Endothelial cell of umbilical vein (primary cell): ENCODE results near the gene PSMC4. TPM values are rescaled to one million over a fixed set of nuclear protein-coding genes. Genes with fewer than 3 reads are reported as not detected.

Experiments
- BruUV-seq: library from RNA; stranded (reverse); fragments of 400-500 nt; replicated peaks from 2 replicates; lab custom pipeline; 2021; lab: Mats Ljungman, UMichigan
- CTCF ChIA-PET: fragments of 300-600, 350-600 bp; sonication (Branson Sonifier 250); formaldehyde crosslinking; loops from one replicate; lab custom pipeline; 2021; ENCODE audit warnings: antibody characterized with exemption, inconsistent platforms; lab: Charles Lee
- POLR2A ChIA-PET: fragments of 300-600, 350-600 bp; sonication (Branson Sonifier 250); formaldehyde crosslinking; loops from one replicate; lab custom pipeline; 2021; ENCODE audit warnings: antibody characterized with exemption, inconsistent platforms; lab: Charles Lee
- DNase-seq: peaks from one replicate; pipeline ENCODE4 v3.0.0-alpha.2; 2011; ENCODE audit warnings: low read depth, low spot score
- FAIRE-seq: peaks from 2 replicates; lab custom pipeline; 2011; peaks lifted over from hg19 to GRCh38; lab: Jason Lieb, UNC
- H2AFZ ChIP-seq: 2 replicates; pipeline ENCODE4 v1.6.0; 2012; ENCODE audit warnings: low read depth, low read length, control low read depth, inconsistent platforms
- H3K27ac ChIP-seq: 2 replicates; pipeline ENCODE4 v1.5.1; 2011; ENCODE audit warnings: low read depth, mild to moderate bottlenecking, control low read depth, low read length, moderate library complexity; ENCODE audit not compliant: insufficient read depth
- H3K27me3 ChIP-seq, 2 experiments: 2 replicates each; pipeline versions ENCODE4 v1.6.0 to v1.6.1; 2011; ENCODE audit warnings: low read length in 2 of 2, mixed read lengths in 1 of 2; ENCODE audit not compliant: control insufficient read depth in 2 of 2, insufficient read depth in 2 of 2
- H3K36me3 ChIP-seq, 2 experiments: 2 replicates in 1 of 2; 3 replicates in 1 of 2; pipeline ENCODE4 v1.5.1; 2011; ENCODE audit warnings: low read length in 2 of 2, mild to moderate bottlenecking in 1 of 2, moderate library complexity in 1 of 2; ENCODE audit not compliant: control insufficient read depth in 2 of 2, insufficient read depth in 2 of 2; ENCODE audit errors: extremely low read depth in 1 of 2
- H3K4me1 ChIP-seq: 3 replicates; pipeline ENCODE4 v1.5.1; 2011; ENCODE audit warnings: mild to moderate bottlenecking, low read length; ENCODE audit not compliant: control insufficient read depth, insufficient read depth; ENCODE audit errors: extremely low read depth
- H3K4me2 ChIP-seq: 2 replicates; pipeline ENCODE4 v1.6.1; 2011; ENCODE audit warnings: low read length, control low read depth, mixed read lengths; ENCODE audit not compliant: insufficient read depth
- H3K4me3 ChIP-seq, 3 experiments: fragments of 200-600 bp in 1 of 3; sonication (generic), shearing (Covaris generic) in 1 of 3; replicated peaks in 1 of 3; 2 replicates each; pipeline ENCODE4 v1.5.1; 2011 to 2016; ENCODE audit warnings: control low read depth in 3 of 3, low read length in 3 of 3, mild to moderate bottlenecking in 2 of 3, inconsistent platforms in 1 of 3, low read depth in 1 of 3, moderate library complexity in 1 of 3; ENCODE audit not compliant: insufficient read depth in 1 of 3
- H3K79me2 ChIP-seq: 2 replicates; pipeline ENCODE4 v1.6.0; 2012; ENCODE audit warnings: low read length, inconsistent platforms; ENCODE audit not compliant: control insufficient read depth, insufficient read depth
- H3K9ac ChIP-seq: replicated peaks from 2 replicates; pipeline ENCODE3; 2011; ENCODE audit warnings: low read length, control low read depth; ENCODE audit not compliant: insufficient read depth; ENCODE audit errors: extremely low read depth
- H3K9me1 ChIP-seq: replicated peaks from 3 replicates; pipeline ENCODE4 v1.6.0; 2011; ENCODE audit warnings: mild to moderate bottlenecking, low read length; ENCODE audit not compliant: control insufficient read depth, insufficient read depth; ENCODE audit errors: extremely low read depth
- H3K9me3 ChIP-seq: replicated peaks from 2 replicates; pipeline ENCODE4 v1.5.1; 2012; ENCODE audit warnings: low read length, inconsistent platforms; ENCODE audit not compliant: control insufficient read depth, insufficient read depth
- H4K20me1 ChIP-seq: replicated peaks from 2 replicates; pipeline ENCODE3; 2011; ENCODE audit warnings: mild to moderate bottlenecking, low read length; ENCODE audit not compliant: control insufficient read depth, insufficient read depth; ENCODE audit errors: extremely low read depth
- CTCF ChIP-seq, 2 donors: IDR thresholded peaks; 1 replicate in 1 of 2; 2 replicates in 1 of 2; pipeline ENCODE4 v1.5.1; 2011; ENCODE audit warnings: low read length in 2 of 2, mild to moderate bottlenecking in 2 of 2, moderate library complexity in 2 of 2, control low read depth in 1 of 2, inconsistent platforms in 1 of 2, low read depth in 1 of 2; ENCODE audit not compliant: insufficient read depth in 1 of 2; ENCODE audit errors: extremely low read depth in 1 of 2
- EZH2 ChIP-seq: IDR thresholded peaks from 2 replicates; pipeline ENCODE4 v1.6.1; 2012; ENCODE audit warnings: borderline replicate concordance, low read depth, mild to moderate bottlenecking, moderate library complexity, low read length, inconsistent platforms; ENCODE audit not compliant: severe bottlenecking
- FOS ChIP-seq: IDR thresholded peaks from 2 replicates; pipeline ENCODE4 v1.6.1; 2011; ENCODE audit warnings: mild to moderate bottlenecking, low read length, moderate library complexity, borderline replicate concordance; ENCODE audit not compliant: insufficient read depth
- GATA2 ChIP-seq: IDR thresholded peaks from 2 replicates; pipeline ENCODE4 v1.7.0; 2011; ENCODE audit warnings: low read depth, mild to moderate bottlenecking, moderate library complexity, mixed read lengths, low read length; ENCODE audit not compliant: insufficient read length, insufficient read depth
- JUN ChIP-seq: IDR thresholded peaks from 2 replicates; pipeline ENCODE4 v1.6.1; 2011; ENCODE audit warnings: borderline replicate concordance, low read depth; ENCODE audit not compliant: insufficient read length, insufficient read depth
- MYC ChIP-seq: IDR thresholded peaks from one replicate; pipeline ENCODE4 v1.6.1; 2011; ENCODE audit warnings: mild to moderate bottlenecking, low read depth, low read length
- POLR2A ChIP-seq: IDR thresholded peaks from 2 replicates; pipeline ENCODE4 v1.6.1; 2012; ENCODE audit warnings: low read depth, mild to moderate bottlenecking, control low read depth, low read length
- POLR2AphosphoS5 ChIP-seq: IDR thresholded peaks from 2 replicates; pipeline ENCODE4 v1.6.1; 2012; ENCODE audit warnings: low read depth, mild to moderate bottlenecking, control low read depth, low read length, moderate library complexity; ENCODE audit not compliant: insufficient read depth
- dilution Hi-C: fragments of 300-500 bp; cut with MboI; formaldehyde crosslinking; loops from one replicate; pipeline ENCODE4 v1.15.0; 2019; ENCODE audit warnings: low sequenced_read_pairs; ENCODE audit not compliant: extremely low pct_ligation_motif_present
- intact Hi-C: fragments of 100-400 bp; cut with micrococcal nuclease; formaldehyde crosslinking; loops from one replicate; pipeline ENCODE4 v1.10.0; 2022
- polyA plus RNA-seq, 4 experiments: library from polyadenylated mRNA; depleted of rRNA in 3 of 4; stranded (reverse) in 3 of 4; unstranded in 1 of 4; fragments of >200 nt; gene quantifications; 2 replicates each; pipeline versions ENCODE4 v1.2.1 to v1.2.3, GENCODE V29; 2011 to 2012; ENCODE audit warnings: missing spikeins in 1 of 4
- total RNA-seq: library from RNA; stranded (reverse); gene quantifications from 2 replicates; pipeline ENCODE4 v1.2.3, GENCODE V29; 2021
- TF ChIP-seq, protein P1 (sequence below): IDR thresholded peaks from 2 replicates; pipeline ENCODE4 v1.6.1; 2011; ENCODE audit not compliant: insufficient read depth, insufficient read length

The PSMC4 gene
- total and polyA plus RNA-seq, 2 donors (not counting 3 experiments of a cell fraction or from before 2014, with no cell fraction given), result 110 to 114 TPM

DNA sequence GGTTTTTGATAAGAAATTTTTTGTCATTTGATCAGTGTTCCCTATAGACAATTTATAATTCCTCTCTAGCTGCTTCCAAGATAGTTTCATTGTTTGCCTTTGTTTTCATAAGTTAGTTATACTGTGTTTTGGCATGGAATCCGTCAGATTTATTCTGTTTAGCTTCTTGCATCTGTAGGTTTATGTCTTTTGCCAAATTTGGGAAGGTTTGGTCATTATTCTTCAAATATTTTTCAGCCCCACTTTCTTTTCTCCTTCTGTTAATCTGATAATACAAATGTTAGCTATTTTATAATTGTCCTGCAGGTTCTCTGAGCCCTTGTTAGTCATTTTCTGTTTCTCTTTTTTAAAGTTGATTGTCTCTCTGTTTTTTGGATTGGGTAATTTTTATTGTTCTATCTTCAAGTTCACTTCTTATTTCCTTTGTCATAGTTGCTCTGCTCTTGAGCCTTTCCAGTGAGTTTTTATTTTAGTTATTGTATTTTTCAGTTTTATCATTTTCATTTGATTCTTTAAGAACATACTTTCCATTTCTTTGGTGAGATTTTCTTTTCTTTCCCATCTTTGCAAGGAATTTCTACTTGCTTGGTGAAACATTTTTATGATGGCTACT is 30.6 kb upstream of the PSMC4 start:
- Histone ChIP-seq H2AFZ (no peak overlapping the region), H3K9me1 (no peaks in the 10 kb centered on the region), H3K79me2 (no peaks in the 10 kb centered on the region), H3K4me3 (no peak overlapping the region), H3K9me3 (no peaks in the 10 kb centered on the region), H3K36me3 (no peaks in the 10 kb centered on the region), H3K27ac (no peak overlapping the region), H3K4me1 (peaks cover 12% of the 10 kb centered on the region), H3K27me3 (peaks cover 2 to 5% of the 10 kb centered on the region in 2 experiments), H4K20me1 (no peaks in the 10 kb centered on the region), H3K4me2 (no peak overlapping the region), H3K9ac (no peak overlapping the region)
- POLR2A ChIA-PET, result no interaction called here
- intact Hi-C loops, result no loop called here
- no TSS peak for BruUV-seq
- CTCF ChIA-PET, result interaction anchor here (1.5 kb wide), 1 partner anchor 30 kb away, joined by 5 read pairs; the partner anchor contains the start of gene PSMC4
- DNase-seq (no peak), FAIRE-seq (no peak)
- no peak for TF ChIP-seq GATA2
- TF ChIP-seq FOS, result no peak
- TF ChIP-seq POLR2A, result no peak
- TF ChIP-seq POLR2AphosphoS5, result no peak
- TF ChIP-seq, protein P1, sequence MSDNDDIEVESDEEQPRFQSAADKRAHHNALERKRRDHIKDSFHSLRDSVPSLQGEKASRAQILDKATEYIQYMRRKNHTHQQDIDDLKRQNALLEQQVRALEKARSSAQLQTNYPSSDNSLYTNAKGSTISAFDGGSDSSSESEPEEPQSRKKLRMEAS, result no peak
- dilution Hi-C loops, result no loop called here

- BruUV-seq, result no TSS peak
- DNase-seq (no peak), FAIRE-seq (no peak)
- POLR2A ChIA-PET, result no interaction called here
- Histone ChIP-seq H3K4me2 (no peak overlapping the region), H3K9me3 (no peaks in the 10 kb centered on the region), H3K4me3 (no peak overlapping the region), H3K27me3 (peaks cover 2 to 5% of the 10 kb centered on the region in 2 experiments), H3K9me1 (no peaks in the 10 kb centered on the region), H3K36me3 (no peaks in the 10 kb centered on the region), H3K79me2 (no peaks in the 10 kb centered on the region), H2AFZ (no peak overlapping the region), H3K4me1 (peaks cover 12% of the 10 kb centered on the region), H3K9ac (no peak overlapping the region), H3K27ac (no peak overlapping the region), H4K20me1 (no peaks in the 10 kb centered on the region)
- intact Hi-C loops (no loop called here), dilution Hi-C loops (no loop called here)
- no peak for TF ChIP-seq POLR2AphosphoS5
- TF ChIP-seq FOS, result no peak
- no peak for TF ChIP-seq CTCF (IDR thresholded peaks at IDR 0.05; ENCODE audit: extremely low read depth in 1 of 2, insufficient read depth in 1 of 2, low read depth in 1 of 2, low read length in 2 of 2)
- no peak for TF ChIP-seq GATA2
- no peak for TF ChIP-seq JUN
- no peak for TF ChIP-seq EZH2
- TF ChIP-seq POLR2A, result no peak
- TF ChIP-seq, protein P1, result no peak
- no peak for TF ChIP-seq MYC
- CTCF ChIA-PET, result interaction anchor here (1.2 to 2.4 kb wide), 3 partner anchors 10 to 29 kb away, joined by 3 to 15 read pairs (median 5); partner anchors contain the start of gene PSMC4
Observed at GRCh38 chr19:39941151-39941550, 29.8 kb upstream of the PSMC4 start.
